Loucy (cell line): ENCODE measurements around the gene MEIS3.

ENCODE experiments used
- H2AFZ ChIP-seq: fragments of 200-600 bp; sonication (generic); 2 replicates; pipeline ENCODE4 v1.6.0; 2016; ENCODE audit warnings: antibody characterized with exemption, mild to moderate bottlenecking, low read length, moderate library complexity
- H3F3A ChIP-seq: fragments of 200-600 bp; 2 replicates; pipeline ENCODE4 v1.6.0; 2016; ENCODE audit warnings: antibody characterized with exemption, low read depth, mild to moderate bottlenecking
- H3K27me3 ChIP-seq: fragments of 200-600 bp; sonication (generic); 2 replicates; pipeline ENCODE4 v1.6.1; 2014; ENCODE audit warnings: low read length, mild to moderate bottlenecking; ENCODE audit not compliant: insufficient read depth, poor library complexity, severe bottlenecking
- H3K36me3 ChIP-seq: fragments of 200-600 bp; sonication (generic); 2 replicates; pipeline ENCODE4 v1.6.1; 2016; ENCODE audit warnings: low read length; ENCODE audit not compliant: insufficient read depth
- H3K4me1 ChIP-seq: fragments of 200-600 bp; sonication (generic); 2 replicates; pipeline ENCODE4 v1.5.1; 2014; ENCODE audit warnings: low read length, mild to moderate bottlenecking; ENCODE audit not compliant: insufficient read depth, poor library complexity, severe bottlenecking
- H3K4me2 ChIP-seq: fragments of 200-600 bp; sonication (generic); 2 replicates; pipeline ENCODE4 v1.6.0; 2014; ENCODE audit warnings: antibody characterized with exemption, low read length, low read depth, mild to moderate bottlenecking; ENCODE audit not compliant: poor library complexity, severe bottlenecking
- H3K4me3 ChIP-seq: fragments of 200-600 bp; sonication (generic); 2 replicates; pipeline ENCODE4 v1.5.1; 2014; ENCODE audit warnings: low read length, mild to moderate bottlenecking, mixed read lengths; ENCODE audit not compliant: poor library complexity, severe bottlenecking
- H3K79me2 ChIP-seq: fragments of 200-600 bp; sonication (generic); 2 replicates; pipeline ENCODE4 v1.6.1; 2014; ENCODE audit warnings: low read length; ENCODE audit not compliant: insufficient read depth
- H3K9ac ChIP-seq: fragments of 200-600 bp; sonication (generic); 2 replicates; pipeline ENCODE4 v1.6.0; 2014; ENCODE audit warnings: mild to moderate bottlenecking, low read depth, low read length, moderate library complexity; ENCODE audit not compliant: poor library complexity, severe bottlenecking
- H3K9me2 ChIP-seq: fragments of 200-600 bp; sonication (generic); replicated peaks from 2 replicates; pipeline ENCODE4 v1.6.1; 2016; ENCODE audit warnings: low read depth, low read length, mixed read lengths
- H3K9me3 ChIP-seq: fragments of 200-600 bp; sonication (generic); 2 replicates; pipeline ENCODE4 v1.6.1; 2014; ENCODE audit warnings: mild to moderate bottlenecking, antibody characterized with exemption, low read length, low read depth; ENCODE audit not compliant: insufficient read depth
- H4K20me1 ChIP-seq: fragments of 200-600 bp; sonication (generic); 2 replicates; pipeline ENCODE4 v1.6.0; 2014; ENCODE audit warnings: antibody characterized with exemption, low read length, mild to moderate bottlenecking; ENCODE audit not compliant: insufficient read depth, poor library complexity, severe bottlenecking
- CTCF ChIP-seq: fragments of 200-600 bp; sonication (generic); conservative IDR thresholded peaks from 2 replicates; pipeline ENCODE4 v1.5.1; 2014; ENCODE audit warnings: mild to moderate bottlenecking, antibody characterized with exemption, low read length
- EZH2phosphoT487 ChIP-seq: fragments of 200-600 bp; IDR thresholded peaks from 2 replicates; pipeline ENCODE4 v1.6.1; 2018; ENCODE audit warnings: antibody characterized with exemption, mild to moderate bottlenecking, moderate library complexity, borderline replicate concordance

Gene MEIS3

GRCh38 chr19:47377801-47378200 is 41.5 kb downstream of the MEIS3 start:
- no peaks in the 10 kb centered on the region for H4K20me1 ChIP-seq
- H3K9me3 ChIP-seq, result no peaks in the 10 kb centered on the region
- no peaks in the 10 kb centered on the region for H3K9me2 ChIP-seq
- H3K27me3 ChIP-seq, result no peaks in the 10 kb centered on the region
- H3K4me1 ChIP-seq, result no peaks in the 10 kb centered on the region
- H3K4me3 ChIP-seq, result no peak overlapping the region
- peaks cover 76% of the 10 kb centered on the region; the same call in 1 of the 2 replicates for H3K36me3 ChIP-seq
- H3K4me2 ChIP-seq, result no peak overlapping the region
- H3F3A ChIP-seq, result no peaks in the 10 kb centered on the region
- TF ChIP-seq EZH2phosphoT487 (no peak), CTCF (no peak)
- H3K9ac ChIP-seq, result no peak overlapping the region
- H2AFZ ChIP-seq, result no peak overlapping the region
- H3K79me2 ChIP-seq, result no peaks in the 10 kb centered on the region

- Histone ChIP-seq H4K20me1 (no peaks in the 10 kb centered on the region), H3K9ac (no peak overlapping the region)
- TF ChIP-seq EZH2phosphoT487 (no peak), CTCF (no peak)
Observed at GRCh38 chr19:47377208-47377701, 42.1 kb downstream of the MEIS3 start.

GRCh38 chr19:47376589-47377144 is 42.7 kb downstream of the MEIS3 start:
- no peaks in the 10 kb centered on the region for H3K9me2 ChIP-seq
- H2AFZ ChIP-seq, result no peak overlapping the region
- H3K9ac ChIP-seq, result no peak overlapping the region
- no peaks in the 10 kb centered on the region for H3K79me2 ChIP-seq
- no peaks in the 10 kb centered on the region for H4K20me1 ChIP-seq
- no peaks in the 10 kb centered on the region for H3K9me3 ChIP-seq
- no peak overlapping the region for H3K4me2 ChIP-seq
- H3K4me1 ChIP-seq, result no peaks in the 10 kb centered on the region
- H3K27me3 ChIP-seq, result no peaks in the 10 kb centered on the region
- TF ChIP-seq CTCF (no peak), EZH2phosphoT487 (no peak)
- H3K36me3 ChIP-seq, result peaks cover 78% of the 10 kb centered on the region; the same call in 1 of the 2 replicates
- no peaks in the 10 kb centered on the region for H3F3A ChIP-seq
- no peak overlapping the region for H3K4me3 ChIP-seq

More at GRCh38 chr19:47377208-47377701, 42.1 kb downstream of the MEIS3 start:
- no peaks in the 10 kb centered on the region for H3K4me1 ChIP-seq
- no peaks in the 10 kb centered on the region for H3K9me2 ChIP-seq
- H3K27me3 ChIP-seq, result no peaks in the 10 kb centered on the region
- no peak overlapping the region for H3K4me2 ChIP-seq
- H3K4me3 ChIP-seq, result no peak overlapping the region
- H3K36me3 ChIP-seq, result peaks cover 78% of the 10 kb centered on the region; the same call in 1 of the 2 replicates
- no peaks in the 10 kb centered on the region for H3K9me3 ChIP-seq
- no peak overlapping the region for H2AFZ ChIP-seq
- H3K79me2 ChIP-seq, result no peaks in the 10 kb centered on the region
- H3F3A ChIP-seq, result no peaks in the 10 kb centered on the region
